ENCODE results near the gene SPATA31C2.
"Not testable (repeated sequence)": the region's sequence is repeated elsewhere in the genome, so short reads cannot be mapped to it uniquely, and the experiment has no call there.

The SPATA31C2 gene

DNA sequence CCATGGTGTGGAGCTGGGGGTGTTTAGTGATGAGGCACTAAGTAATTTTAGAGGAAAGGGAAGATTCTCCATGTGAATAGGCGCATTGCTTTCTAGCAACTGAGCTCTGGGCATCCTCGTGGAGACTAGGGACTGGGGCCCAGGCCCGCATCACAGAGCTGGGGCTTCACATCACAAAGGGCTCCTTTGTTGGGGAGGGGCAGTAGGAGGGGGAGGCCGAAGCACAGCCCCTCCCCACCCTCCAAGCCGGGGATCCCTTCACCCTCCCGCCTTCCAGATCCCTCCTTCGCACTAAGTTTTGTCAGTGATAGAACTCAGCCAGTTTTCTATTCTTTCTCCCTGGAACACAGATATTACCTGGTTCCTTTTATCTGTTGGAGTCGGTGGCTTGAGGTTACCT, at the start of gene SPATA31C2:
SPATA31C2 (minus strand) TSS at position 101 of the 400 bp plus-strand sequence; CDS start at position 72, 29 bp downstream.
- not testable (repeated sequence) for H3K4me1 ChIP-seq (ENCODE audit: control insufficient read depth in 1 of 2, insufficient read depth in 2 of 2, low read length in 2 of 2); H3K36me3 ChIP-seq (ENCODE audit: control insufficient read depth in 1 of 2, insufficient read depth in 2 of 2, low read length in 2 of 2); H3K27me3 ChIP-seq (ENCODE audit: low read depth, low read length); H3K27ac ChIP-seq (ENCODE audit: low read length); H3K9me3 ChIP-seq (ENCODE audit: control insufficient read depth in 1 of 2, low read length in 2 of 2); H3K4me3 ChIP-seq (ENCODE audit: low read depth in 1 of 2, low read length in 2 of 2)

DNA sequence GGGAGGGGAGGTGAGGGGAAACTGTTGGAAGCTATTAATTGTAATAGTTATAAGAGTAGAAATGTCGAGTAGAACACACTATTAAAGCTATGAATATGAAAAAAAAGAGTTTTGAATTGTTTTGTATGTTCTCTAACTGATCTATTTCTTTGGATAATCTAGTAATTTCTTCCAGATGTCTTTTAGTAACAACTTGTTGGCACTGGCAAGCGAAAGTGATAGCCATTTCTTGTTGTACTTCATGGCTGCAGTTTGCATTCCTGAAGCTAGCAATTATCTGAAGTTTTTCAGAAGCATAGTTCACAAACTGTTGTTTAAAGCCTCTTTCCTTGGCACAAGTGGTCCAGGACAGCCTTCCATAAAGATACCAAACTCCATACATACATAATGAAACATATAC, 49.4 kb upstream of the SPATA31C2 start:
- Histone ChIP-seq H3K9me3 (ENCODE audit: control insufficient read depth in 1 of 2, low read length in 2 of 2) (no peaks in the 10 kb centered on the region), H3K36me3 (ENCODE audit: control insufficient read depth in 1 of 2, insufficient read depth in 2 of 2, low read length in 2 of 2) (no peaks in the 10 kb centered on the region), H3K4me1 (ENCODE audit: control insufficient read depth in 1 of 2, insufficient read depth in 2 of 2, low read length in 2 of 2) (peaks cover 0 to 7% of the 10 kb centered on the region in 2 donors), H3K27ac (ENCODE audit: low read length) (no peak overlapping the region), H3K4me3 (ENCODE audit: low read depth in 1 of 2, low read length in 2 of 2) (no peak overlapping the region), H3K27me3 (ENCODE audit: low read depth, low read length) (no peaks in the 10 kb centered on the region)

DNA sequence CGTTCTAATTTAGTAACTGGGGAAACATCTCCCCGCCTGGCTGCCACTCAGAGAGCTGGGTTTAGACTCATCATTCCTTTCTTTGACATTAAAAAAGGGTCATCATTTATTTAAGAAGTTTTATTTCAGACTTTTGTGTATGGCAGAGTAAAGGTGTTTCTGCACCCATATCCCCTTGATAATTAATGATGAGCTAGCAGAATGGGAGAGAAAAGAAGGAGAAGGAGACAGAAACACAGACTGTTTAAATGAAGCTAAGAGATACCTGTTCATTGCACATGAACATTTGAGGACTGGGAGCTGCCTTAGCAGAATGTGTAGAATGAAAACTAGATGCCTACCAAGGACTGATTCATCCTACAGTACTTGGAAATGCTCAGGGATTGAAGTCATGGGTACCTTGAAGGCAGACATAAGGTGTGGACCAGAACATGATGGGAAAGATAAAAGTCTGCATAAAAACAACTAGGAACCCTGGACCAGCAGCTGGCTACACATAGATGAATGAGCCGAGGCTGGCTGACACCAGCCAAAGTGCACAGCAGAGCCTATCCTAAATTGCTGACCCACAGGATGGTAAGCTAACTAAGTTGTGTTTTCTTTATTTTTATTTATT, 48.3 kb upstream of the SPATA31C2 start:
- Histone ChIP-seq H3K27ac (ENCODE audit: low read length) (no peak overlapping the region), H3K4me3 (ENCODE audit: low read depth in 1 of 2, low read length in 2 of 2) (no peak overlapping the region), H3K9me3 (ENCODE audit: control insufficient read depth in 1 of 2, low read length in 2 of 2) (no peaks in the 10 kb centered on the region), H3K4me1 (ENCODE audit: control insufficient read depth in 1 of 2, insufficient read depth in 2 of 2, low read length in 2 of 2) (peaks cover 0 to 7% of the 10 kb centered on the region in 2 donors), H3K27me3 (ENCODE audit: low read depth, low read length) (no peaks in the 10 kb centered on the region), H3K36me3 (ENCODE audit: control insufficient read depth in 1 of 2, insufficient read depth in 2 of 2, low read length in 2 of 2) (no peaks in the 10 kb centered on the region)

DNA sequence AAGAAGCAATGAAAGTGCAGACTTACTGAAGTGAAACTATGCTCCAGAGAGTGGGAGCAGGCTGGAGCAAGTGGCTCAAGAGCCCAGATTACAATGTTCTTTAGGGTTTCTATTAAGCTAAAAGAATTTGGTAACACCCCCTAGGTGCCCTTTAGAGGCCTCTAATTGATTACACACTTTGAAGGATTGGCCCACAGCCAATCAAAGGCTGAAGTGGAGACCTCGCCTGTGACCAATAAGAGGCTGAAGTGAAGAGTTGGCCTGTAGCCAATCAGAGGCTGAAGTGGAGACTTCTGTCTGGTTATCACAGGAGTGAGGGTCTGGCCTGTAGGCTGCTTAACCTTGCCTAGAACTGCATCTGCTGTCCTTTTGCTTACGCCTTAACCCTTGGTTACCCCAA, 46.7 kb upstream of the SPATA31C2 start:
- no peaks in the 10 kb centered on the region for H3K27me3 ChIP-seq (ENCODE audit: low read depth, low read length)
- H3K27ac ChIP-seq (ENCODE audit: low read length) = no peak overlapping the region
- no peaks in the 10 kb centered on the region for H3K36me3 ChIP-seq (ENCODE audit: control insufficient read depth in 1 of 2, insufficient read depth in 2 of 2, low read length in 2 of 2)
- no peaks in the 10 kb centered on the region for H3K9me3 ChIP-seq (ENCODE audit: control insufficient read depth in 1 of 2, low read length in 2 of 2)
- no peak overlapping the region for H3K4me3 ChIP-seq (ENCODE audit: low read depth in 1 of 2, low read length in 2 of 2)
- peaks cover 0 to 7% of the 10 kb centered on the region in 2 donors for H3K4me1 ChIP-seq (ENCODE audit: control insufficient read depth in 1 of 2, insufficient read depth in 2 of 2, low read length in 2 of 2)

DNA sequence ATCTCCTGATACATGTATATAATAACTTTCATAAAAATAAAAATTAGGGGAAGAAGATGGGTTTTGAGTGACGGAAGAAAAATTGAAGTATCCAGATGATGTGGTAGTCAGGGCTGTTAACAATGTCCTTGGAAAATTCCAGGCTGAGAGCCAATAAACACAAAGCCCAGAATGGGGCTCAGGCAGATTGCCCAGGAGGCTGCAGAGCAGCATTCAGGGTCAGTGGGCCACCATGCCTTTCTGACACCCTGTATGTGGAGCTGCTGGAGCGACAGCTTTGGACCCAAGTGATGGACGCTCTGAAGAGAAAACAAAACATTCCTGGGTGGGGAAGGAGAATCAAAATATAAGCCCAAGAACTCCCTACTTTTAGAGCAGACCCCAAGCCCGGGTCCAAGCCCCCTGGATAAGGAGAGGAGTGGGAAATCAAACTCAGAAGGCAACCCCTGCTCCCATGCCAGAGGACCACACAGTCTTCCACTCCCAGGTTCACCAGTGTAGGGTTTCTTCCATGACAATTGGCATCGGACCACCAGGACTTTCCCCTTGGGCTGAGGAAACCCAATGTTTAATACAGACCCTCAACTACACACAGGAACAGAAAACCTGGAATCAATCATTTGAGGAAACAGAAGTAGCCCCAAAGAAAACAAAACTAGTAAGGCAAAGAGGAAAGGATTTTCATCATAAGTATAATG, 45.7 kb upstream of the SPATA31C2 start:
- no peaks in the 10 kb centered on the region for H3K36me3 ChIP-seq (ENCODE audit: control insufficient read depth in 1 of 2, insufficient read depth in 2 of 2, low read length in 2 of 2)
- no peaks in the 10 kb centered on the region for H3K27me3 ChIP-seq (ENCODE audit: low read depth, low read length)
- no peaks in the 10 kb centered on the region for H3K9me3 ChIP-seq (ENCODE audit: control insufficient read depth in 1 of 2, low read length in 2 of 2)
- H3K4me1 ChIP-seq (ENCODE audit: control insufficient read depth in 1 of 2, insufficient read depth in 2 of 2, low read length in 2 of 2) = peaks cover 0 to 7% of the 10 kb centered on the region in 2 donors
- H3K4me3 ChIP-seq (ENCODE audit: low read depth in 1 of 2, low read length in 2 of 2) = no peak overlapping the region
- no peak overlapping the region for H3K27ac ChIP-seq (ENCODE audit: low read length)

DNA sequence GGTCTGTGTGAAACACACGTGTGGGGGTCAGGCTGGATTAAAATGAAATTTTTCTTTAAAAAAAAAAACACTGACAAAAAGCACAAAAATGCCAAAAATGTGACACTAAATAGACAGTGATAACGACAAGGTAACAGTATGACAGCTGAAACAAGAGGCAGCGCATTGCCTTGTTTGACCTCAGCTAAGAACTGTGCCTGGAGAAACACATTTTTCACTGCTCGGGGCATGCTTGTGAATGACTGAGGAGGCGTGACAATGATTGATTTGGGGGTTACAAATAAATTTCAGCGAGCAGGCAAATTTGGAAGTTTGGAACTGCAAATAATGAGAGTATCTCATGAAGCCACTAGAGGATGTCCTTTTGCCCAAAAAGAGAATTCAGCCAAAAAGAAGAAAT, 44.2 kb upstream of the SPATA31C2 start:
- Histone ChIP-seq H3K36me3 (ENCODE audit: control insufficient read depth in 1 of 2, insufficient read depth in 2 of 2, low read length in 2 of 2) (no peaks in the 10 kb centered on the region), H3K4me1 (ENCODE audit: control insufficient read depth in 1 of 2, insufficient read depth in 2 of 2, low read length in 2 of 2) (peaks cover 0 to 12% of the 10 kb centered on the region in 2 donors), H3K9me3 (ENCODE audit: control insufficient read depth in 1 of 2, low read length in 2 of 2) (no peaks in the 10 kb centered on the region), H3K4me3 (ENCODE audit: low read depth in 1 of 2, low read length in 2 of 2) (no peak overlapping the region), H3K27ac (ENCODE audit: low read length) (no peak overlapping the region), H3K27me3 (ENCODE audit: low read depth, low read length) (no peaks in the 10 kb centered on the region)

DNA sequence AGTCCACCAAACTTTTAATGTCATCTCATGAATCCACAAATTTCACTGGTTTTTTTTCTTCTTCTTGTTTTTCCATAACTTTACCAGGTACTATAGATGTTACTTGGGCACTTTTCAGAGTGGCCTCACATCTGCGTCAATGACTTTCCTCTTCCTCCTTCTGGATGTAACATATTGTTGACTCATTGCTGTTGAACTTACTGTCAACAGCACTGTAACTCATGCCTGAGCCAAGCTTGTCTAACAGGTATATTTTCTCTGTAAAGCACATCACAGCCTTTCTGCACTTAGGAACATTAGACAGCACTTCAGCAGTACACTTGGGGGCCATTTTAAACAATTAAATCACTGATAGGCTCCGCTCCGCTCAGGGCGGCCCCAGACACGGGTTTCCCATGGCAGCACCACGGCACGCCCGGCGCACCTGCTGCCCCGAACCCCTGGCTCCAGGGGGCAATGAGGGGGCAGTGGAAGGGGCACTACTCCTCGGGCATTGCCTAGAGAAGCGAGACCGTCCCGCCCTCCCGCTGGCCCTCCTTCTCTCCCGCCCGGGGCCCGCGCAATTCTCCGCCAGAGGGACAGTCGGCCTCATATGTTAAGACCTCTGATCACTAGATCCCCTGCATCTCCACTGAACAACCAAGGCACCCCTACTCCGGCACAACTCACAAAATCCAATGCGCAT, 41.9 kb upstream of the SPATA31C2 start:
- no peaks in the 10 kb centered on the region for H3K9me3 ChIP-seq (ENCODE audit: control insufficient read depth in 1 of 2, low read length in 2 of 2)
- H3K27me3 ChIP-seq (ENCODE audit: low read depth, low read length) = no peaks in the 10 kb centered on the region
- no peak overlapping the region for H3K4me3 ChIP-seq (ENCODE audit: low read depth in 1 of 2, low read length in 2 of 2)
- peaks cover 0 to 12% of the 10 kb centered on the region in 2 donors for H3K4me1 ChIP-seq (ENCODE audit: control insufficient read depth in 1 of 2, insufficient read depth in 2 of 2, low read length in 2 of 2)
- H3K27ac ChIP-seq (ENCODE audit: low read length) = no peak overlapping the region
- H3K36me3 ChIP-seq (ENCODE audit: control insufficient read depth in 1 of 2, insufficient read depth in 2 of 2, low read length in 2 of 2) = no peaks in the 10 kb centered on the region

DNA sequence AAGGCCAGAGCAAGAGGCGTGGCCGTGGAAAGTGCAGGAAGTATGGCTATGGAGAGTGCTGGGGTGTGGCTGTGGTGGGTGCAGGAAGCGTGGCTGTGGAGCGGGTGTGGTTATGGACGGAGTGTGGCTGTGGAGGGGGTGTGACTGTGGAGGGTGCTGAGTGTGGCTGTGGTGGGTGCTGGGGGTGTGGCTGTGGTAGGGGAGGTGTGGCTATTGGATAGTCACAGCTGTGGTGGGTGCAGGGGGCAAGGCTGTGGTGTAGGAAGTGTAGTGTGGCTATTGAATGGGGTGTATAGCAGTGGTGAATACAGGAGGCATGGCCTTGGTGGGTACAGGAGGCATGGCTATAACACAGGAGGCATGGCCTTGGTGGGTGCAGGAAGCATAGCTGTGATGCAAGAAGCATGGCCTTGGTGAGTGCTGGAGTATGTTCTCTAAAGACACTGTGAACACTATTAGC, 40.8 kb upstream of the SPATA31C2 start:
- Histone ChIP-seq H3K4me1 (ENCODE audit: control insufficient read depth in 1 of 2, insufficient read depth in 2 of 2, low read length in 2 of 2) (peaks cover 0 to 12% of the 10 kb centered on the region in 2 donors), H3K27ac (ENCODE audit: low read length) (no peak overlapping the region), H3K9me3 (ENCODE audit: control insufficient read depth in 1 of 2, low read length in 2 of 2) (no peaks in the 10 kb centered on the region), H3K4me3 (ENCODE audit: low read depth in 1 of 2, low read length in 2 of 2) (no peak overlapping the region), H3K36me3 (ENCODE audit: control insufficient read depth in 1 of 2, insufficient read depth in 2 of 2, low read length in 2 of 2) (no peaks in the 10 kb centered on the region), H3K27me3 (ENCODE audit: low read depth, low read length) (no peaks in the 10 kb centered on the region)

DNA sequence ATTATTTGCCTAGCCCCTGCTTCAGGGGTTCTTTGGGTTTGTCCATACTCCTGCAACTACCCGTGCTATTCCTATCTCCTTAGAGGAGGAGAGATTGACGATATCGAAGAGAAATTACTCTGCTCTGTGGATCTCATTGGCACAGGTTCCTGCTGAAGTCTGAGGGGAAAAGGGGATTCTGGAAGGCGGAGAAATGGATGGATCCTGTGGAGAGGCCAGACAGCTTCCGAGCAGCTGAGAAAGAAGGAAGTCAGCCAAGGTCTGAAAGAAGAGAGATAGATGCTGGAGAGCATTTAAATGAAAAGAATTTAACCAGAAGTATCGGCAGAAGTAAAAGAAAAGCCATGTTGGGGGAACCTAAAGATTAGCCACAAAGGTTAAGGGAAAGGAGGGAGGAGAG, 40.4 kb upstream of the SPATA31C2 start:
- no peaks in the 10 kb centered on the region for H3K27me3 ChIP-seq (ENCODE audit: low read depth, low read length)
- H3K4me3 ChIP-seq (ENCODE audit: low read depth in 1 of 2, low read length in 2 of 2) = no peak overlapping the region
- H3K36me3 ChIP-seq (ENCODE audit: control insufficient read depth in 1 of 2, insufficient read depth in 2 of 2, low read length in 2 of 2) = no peaks in the 10 kb centered on the region
- H3K4me1 ChIP-seq (ENCODE audit: control insufficient read depth in 1 of 2, insufficient read depth in 2 of 2, low read length in 2 of 2) = peaks cover 0 to 9% of the 10 kb centered on the region in 2 donors
- H3K27ac ChIP-seq (ENCODE audit: low read length) = no peak overlapping the region
- no peaks in the 10 kb centered on the region for H3K9me3 ChIP-seq (ENCODE audit: control insufficient read depth in 1 of 2, low read length in 2 of 2)

DNA sequence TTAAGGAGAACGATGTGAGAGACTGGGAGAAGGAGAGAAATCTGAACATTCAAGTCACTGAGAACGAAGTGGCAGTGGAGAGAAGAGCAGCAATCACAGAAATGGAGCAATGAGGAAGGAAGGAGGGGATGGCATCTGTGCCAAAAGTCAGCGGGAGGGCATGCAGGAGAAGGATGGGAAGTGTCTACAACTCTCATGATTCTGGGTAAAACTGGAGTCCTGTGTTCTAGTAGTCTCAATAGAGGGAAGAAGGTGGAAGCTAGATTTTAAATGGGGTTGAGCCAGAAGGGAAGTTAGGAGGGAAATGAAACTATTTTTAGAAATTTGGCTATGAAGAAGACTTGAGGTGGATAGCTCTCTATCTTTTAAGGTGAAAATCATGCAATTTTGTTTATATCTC, 39.1 kb upstream of the SPATA31C2 start:
- Histone ChIP-seq H3K27ac (ENCODE audit: low read length) (no peak overlapping the region), H3K4me1 (ENCODE audit: control insufficient read depth in 1 of 2, insufficient read depth in 2 of 2, low read length in 2 of 2) (peaks cover 0 to 5% of the 10 kb centered on the region in 2 donors), H3K27me3 (ENCODE audit: low read depth, low read length) (no peaks in the 10 kb centered on the region), H3K36me3 (ENCODE audit: control insufficient read depth in 1 of 2, insufficient read depth in 2 of 2, low read length in 2 of 2) (no peaks in the 10 kb centered on the region), H3K9me3 (ENCODE audit: control insufficient read depth in 1 of 2, low read length in 2 of 2) (no peaks in the 10 kb centered on the region), H3K4me3 (ENCODE audit: low read depth in 1 of 2, low read length in 2 of 2) (no peak overlapping the region)

DNA sequence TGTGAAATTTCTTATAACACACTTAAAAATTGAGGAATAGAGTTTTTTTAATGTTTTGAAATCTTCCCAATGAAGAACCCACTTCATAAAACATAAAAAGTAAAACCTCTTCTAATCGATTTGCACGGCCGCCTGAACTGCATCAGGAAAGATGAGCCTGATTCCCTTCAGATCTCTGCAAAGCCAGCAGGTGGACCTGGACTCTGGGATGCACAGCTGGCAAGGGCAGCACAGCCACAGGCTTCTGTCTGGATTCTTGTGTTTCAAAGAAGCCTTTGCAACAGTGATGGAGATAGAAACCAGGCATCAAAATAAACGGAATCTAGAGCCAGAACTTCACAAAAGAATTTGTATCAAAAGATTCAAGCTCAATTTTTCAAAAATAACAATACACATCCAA, 36.0 kb upstream of the SPATA31C2 start:
- no peaks in the 10 kb centered on the region for H3K36me3 ChIP-seq (ENCODE audit: control insufficient read depth in 1 of 2, insufficient read depth in 2 of 2, low read length in 2 of 2)
- H3K4me3 ChIP-seq (ENCODE audit: low read depth in 1 of 2, low read length in 2 of 2) = no peak overlapping the region
- no peak overlapping the region for H3K27ac ChIP-seq (ENCODE audit: low read length)
- H3K4me1 ChIP-seq (ENCODE audit: control insufficient read depth in 1 of 2, insufficient read depth in 2 of 2, low read length in 2 of 2) = peaks cover 0 to 5% of the 10 kb centered on the region in 2 donors
- H3K9me3 ChIP-seq (ENCODE audit: control insufficient read depth in 1 of 2, low read length in 2 of 2) = no peaks in the 10 kb centered on the region
- H3K27me3 ChIP-seq (ENCODE audit: low read depth, low read length) = no peaks in the 10 kb centered on the region
